ENCODE results near the gene PRDX5. TPM values are rescaled to one million over a fixed set of nuclear protein-coding genes. Genes with fewer than 3 reads are reported as not detected.

PRDX5 gene
- total and polyA plus RNA-seq, 10 of the 15 experiments (the other 5 are each of a cell fraction or from before 2014, with no cell fraction given), result 95.7 to 406 (median 240) TPM

DNA sequence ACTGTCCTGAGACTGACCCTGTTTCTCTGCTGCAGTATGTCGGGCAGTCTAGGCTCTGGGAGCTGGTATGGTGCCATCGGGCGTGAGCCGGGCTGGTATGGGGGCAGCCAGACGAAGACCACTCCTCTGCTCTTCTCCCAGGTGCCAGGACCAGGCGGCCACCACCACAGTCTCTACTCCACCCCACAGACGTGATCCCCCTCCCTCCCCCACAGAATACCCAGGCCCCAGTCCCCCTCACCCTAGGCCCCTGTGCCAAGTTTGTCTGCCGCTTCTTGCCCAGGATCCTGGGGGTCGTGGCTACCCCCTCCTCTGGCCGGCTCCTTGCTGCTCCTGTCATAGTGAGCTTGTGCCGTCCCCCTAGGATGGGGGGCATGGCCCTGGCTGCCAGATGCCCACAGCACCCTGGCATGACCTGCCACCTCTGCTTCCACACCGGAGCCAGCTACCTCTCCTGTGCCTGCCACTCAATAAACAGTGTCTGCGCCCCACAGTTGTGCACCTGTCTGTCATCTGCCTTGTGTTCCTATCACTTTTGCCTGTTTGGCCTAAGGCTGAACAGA lies 28.8 kb upstream of the PRDX5 start:
- Histone ChIP-seq H3K36me3 (ENCODE audit: control insufficient read depth in 2 of 2, insufficient read depth in 2 of 2, low read length in 1 of 2) (peaks cover 0 to 2% of the 10 kb centered on the region in 2 experiments; a peak in 2 of 4 replicates), H3K4me1 (ENCODE audit: control insufficient read depth, insufficient read depth, low read length) (peaks cover 7% of the 10 kb centered on the region), H3K9me3 (replicated peaks; ENCODE audit: control insufficient read depth, insufficient read depth, low read length) (no peaks in the 10 kb centered on the region), H3K27ac (ENCODE audit: control insufficient read depth, insufficient read depth) (no peak overlapping the region), H2AFZ (ENCODE audit: control insufficient read depth, low read depth, low read length) (no peak overlapping the region), H3K79me2 (ENCODE audit: control insufficient read depth, insufficient read depth, low read length) (peaks cover 9% of the 10 kb centered on the region), H4K20me1 (ENCODE audit: control insufficient read depth, insufficient read depth) (no peaks in the 10 kb centered on the region; the same call in 1 of the 2 replicates), H3K4me3 (no peak overlapping the region), H3K27me3 (replicated peaks in 1 of 2; ENCODE audit: control insufficient read depth in 2 of 2, insufficient read depth in 2 of 2, low read length in 1 of 2) (peaks cover 3 to 10% of the 10 kb centered on the region in 2 experiments), H3K4me2 (ENCODE audit: control insufficient read depth, insufficient read depth) (no peak overlapping the region), H3K9ac (ENCODE audit: control insufficient read depth, insufficient read depth, low read length) (no peak overlapping the region)
- TF ChIP-seq TCF7 (IDR thresholded peaks at IDR 0.05; ENCODE audit: borderline replicate concordance) (no peak), ZNF207 (IDR thresholded peaks at IDR 0.05; ENCODE audit: borderline replicate concordance) (no peak), TCF3 (IDR thresholded peaks at IDR 0.05; ENCODE audit: borderline replicate concordance, insufficient read depth, low read depth, low read length) (no peak), NR2C2 (IDR thresholded peaks at IDR 0.05; ENCODE audit: borderline replicate concordance, control insufficient read depth, insufficient read length, low read depth) (no peak)
- TF ChIP-seq, protein P1, sequence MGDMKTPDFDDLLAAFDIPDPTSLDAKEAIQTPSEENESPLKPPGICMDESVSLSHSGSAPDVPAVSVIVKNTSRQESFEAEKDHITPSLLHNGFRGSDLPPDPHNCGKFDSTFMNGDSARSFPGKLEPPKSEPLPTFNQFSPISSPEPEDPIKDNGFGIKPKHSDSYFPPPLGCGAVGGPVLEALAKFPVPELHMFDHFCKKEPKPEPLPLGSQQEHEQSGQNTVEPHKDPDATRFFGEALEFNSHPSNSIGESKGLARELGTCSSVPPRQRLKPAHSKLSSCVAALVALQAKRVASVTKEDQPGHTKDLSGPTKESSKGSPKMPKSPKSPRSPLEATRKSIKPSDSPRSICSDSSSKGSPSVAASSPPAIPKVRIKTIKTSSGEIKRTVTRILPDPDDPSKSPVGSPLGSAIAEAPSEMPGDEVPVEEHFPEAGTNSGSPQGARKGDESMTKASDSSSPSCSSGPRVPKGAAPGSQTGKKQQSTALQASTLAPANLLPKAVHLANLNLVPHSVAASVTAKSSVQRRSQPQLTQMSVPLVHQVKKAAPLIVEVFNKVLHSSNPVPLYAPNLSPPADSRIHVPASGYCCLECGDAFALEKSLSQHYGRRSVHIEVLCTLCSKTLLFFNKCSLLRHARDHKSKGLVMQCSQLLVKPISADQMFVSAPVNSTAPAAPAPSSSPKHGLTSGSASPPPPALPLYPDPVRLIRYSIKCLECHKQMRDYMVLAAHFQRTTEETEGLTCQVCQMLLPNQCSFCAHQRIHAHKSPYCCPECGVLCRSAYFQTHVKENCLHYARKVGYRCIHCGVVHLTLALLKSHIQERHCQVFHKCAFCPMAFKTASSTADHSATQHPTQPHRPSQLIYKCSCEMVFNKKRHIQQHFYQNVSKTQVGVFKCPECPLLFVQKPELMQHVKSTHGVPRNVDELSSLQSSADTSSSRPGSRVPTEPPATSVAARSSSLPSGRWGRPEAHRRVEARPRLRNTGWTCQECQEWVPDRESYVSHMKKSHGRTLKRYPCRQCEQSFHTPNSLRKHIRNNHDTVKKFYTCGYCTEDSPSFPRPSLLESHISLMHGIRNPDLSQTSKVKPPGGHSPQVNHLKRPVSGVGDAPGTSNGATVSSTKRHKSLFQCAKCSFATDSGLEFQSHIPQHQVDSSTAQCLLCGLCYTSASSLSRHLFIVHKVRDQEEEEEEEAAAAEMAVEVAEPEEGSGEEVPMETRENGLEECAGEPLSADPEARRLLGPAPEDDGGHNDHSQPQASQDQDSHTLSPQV (IDR thresholded peaks at IDR 0.05), result no peak
- ATAC-seq, result no peak
- RAD21 ChIA-PET (ENCODE audit: unreplicated experiment), result no interaction called here
- 71% methylated on average over 13 of the region's 13 CpGs for WGBS (ENCODE audit: insufficient coverage, insufficient replicate concordance, low lambda C conversion rate, missing lambda C conversion rate)
- intact Hi-C loops (cut with micrococcal nuclease; ENCODE audit: unreplicated experiment), result no loop called here
- SMC1A ChIA-PET (ENCODE audit: uncharacterized antibody, unreplicated experiment), result no interaction called here
- FAIRE-seq, result no peak
- no peak for DNase-seq (ENCODE audit: low read depth, low spot score)
- POLR2A ChIA-PET, result interaction anchor here (1.2 kb wide), 1 partner anchor 19 kb away, joined by 3 read pairs; no protein-coding TSS in a partner anchor
- CTCF ChIA-PET, result interaction anchor here (1.3 to 2.3 kb wide), 3 partner anchors 12 to 85 kb away, joined by 4 to 9 read pairs (median 7); partner anchors contain the start of gene CATSPERZ
- in situ Hi-C loops (cut with MboI), result no loop called here
- no TSS peak for BruUV-seq (replicated peaks)

All from GM12878 (cell line).